Sigmoid colon (tissue), 7 donors: ENCODE data around the gene FBXO10. TPM values are rescaled to one million over a fixed set of nuclear protein-coding genes. Genes with fewer than 3 reads are reported as not detected.
"Not testable (repeated sequence)": the region's sequence is repeated elsewhere in the genome, so short reads cannot be mapped to it uniquely, and the experiment has no call there.

Experiments used
- DNase-seq: peaks from one replicate; pipeline ENCODE4 v3.0.0-alpha.2; 2019
- H3K27ac ChIP-seq, 4 donors: fragments of 200-600 bp; sonication (generic); one replicate each; pipeline ENCODE4 v1.5.1; 2016 to 2019; ENCODE audit warnings: mild to moderate bottlenecking in 1 of 4
- H3K27me3 ChIP-seq, 3 donors: fragments of 200-600 bp; sonication (generic); one replicate each; pipeline ENCODE4 v1.5.1; 2019; ENCODE audit warnings: mild to moderate bottlenecking in 1 of 3
- H3K36me3 ChIP-seq, 4 donors: fragments of 200-600 bp; sonication (generic); one replicate each; pipeline ENCODE4 v1.5.1; 2016 to 2019
- H3K4me1 ChIP-seq, 4 donors: fragments of 200-600 bp; sonication (generic); one replicate each; pipeline ENCODE4 v1.5.1; 2017 to 2019
- H3K4me3 ChIP-seq, 4 donors: fragments of 200-600 bp; sonication (generic); one replicate each; pipeline ENCODE4 v1.5.1; 2017 to 2019; ENCODE audit warnings: mild to moderate bottlenecking in 2 of 4, moderate library complexity in 1 of 4
- H3K9me3 ChIP-seq, 4 donors: fragments of 200-600 bp in 3 of 4; sonication (generic) in 3 of 4; one replicate each; pipeline versions ENCODE4 v1.5.1 to v1.6.1; 2013 to 2019
- CTCF ChIP-seq, 4 experiments: fragments of 450-650 bp in 3 of 4; fragments of 200-600 bp in 1 of 4; IDR thresholded peaks; one replicate each; pipeline ENCODE4 v1.5.1; 2016 to 2019; ENCODE audit warnings: antibody characterized with exemption in 4 of 4, mild to moderate bottlenecking in 3 of 4, moderate library complexity in 2 of 4
- EP300 ChIP-seq, 4 donors: sonication (generic); formaldehyde crosslinking; IDR thresholded peaks; one replicate each; pipeline ENCODE4 v1.6.1; 2017; ENCODE audit warnings: antibody characterized with exemption in 4 of 4
- POLR2A ChIP-seq, 2 donors: fragments of 450-650 bp; IDR thresholded peaks; one replicate each; pipeline ENCODE4 v1.6.1; 2016; ENCODE audit warnings: antibody characterized with exemption in 2 of 2, mild to moderate bottlenecking in 2 of 2, moderate library complexity in 2 of 2
- POLR2AphosphoS5 ChIP-seq, 4 donors: sonication (generic); formaldehyde crosslinking; IDR thresholded peaks; one replicate each; pipeline ENCODE4 v1.6.1; 2017; ENCODE audit warnings: antibody characterized with exemption in 4 of 4
- WGBS, 2 donors: extraction: QIAGEN DNeasy Blood & Tissue Kit; methylation state at CpG; one replicate each; pipeline ENCODE4 v1.1.7; 2013; 5-methylcytosine and 5-hydroxymethylcytosine counted together
- intact Hi-C: fragments of 100-400 bp; cut with DNase I; formaldehyde crosslinking; loops from one replicate; pipeline ENCODE4 v1.15.1; 2023
- polyA plus RNA-seq, 3 donors: library from polyadenylated mRNA; stranded (reverse); fragments of 200-250 nt; gene quantifications; one replicate each; pipeline ENCODE4 v1.2.3, GENCODE V29; 2013
- total RNA-seq, 4 donors: library from RNA; depleted of rRNA; stranded (reverse); fragments of >200 nt; gene quantifications; one replicate each; pipeline ENCODE4 v1.1.0, GENCODE V29; 2016
- donor health status: healthy with polysubstance abuse.
- donor health status: Bipolar disorder and iron deficiency.
- donor health status: healthy.

Gene FBXO10
- total and polyA plus RNA-seq, 7 donors, result 0.60 to 19.4 (median 14.8) TPM

GRCh38 chr9:37476930-37477329, 99.2 kb downstream of the FBXO10 start:
- H3K27me3 ChIP-seq, result no peaks in the 10 kb centered on the region
- no peak overlapping the region for H3K4me3 ChIP-seq
- H3K27ac ChIP-seq, result no peak overlapping the region
- WGBS, 2 donors, result 75 to 80% methylated on average over 11 of the region's 11 CpGs
- no peaks in the 10 kb centered on the region for H3K9me3 ChIP-seq
- H3K4me1 ChIP-seq, result peaks cover 0 to 9% (median 6%) of the 10 kb centered on the region in 4 donors
- intact Hi-C loops, result no loop called here
- no peak for DNase-seq
- H3K36me3 ChIP-seq, result no peaks in the 10 kb centered on the region
- TF ChIP-seq EP300 (IDR thresholded peaks at IDR 0.05), result no peak
- no peak for TF ChIP-seq POLR2A (IDR thresholded peaks at IDR 0.05)
- no peak for TF ChIP-seq CTCF (IDR thresholded peaks at IDR 0.05)
- no peak for TF ChIP-seq POLR2AphosphoS5 (IDR thresholded peaks at IDR 0.05)

- no peaks in the 10 kb centered on the region for H3K27me3 ChIP-seq
- intact Hi-C loops, result no loop called here
- no peak for TF ChIP-seq CTCF (IDR thresholded peaks at IDR 0.05)
- no peak for TF ChIP-seq POLR2AphosphoS5 (IDR thresholded peaks at IDR 0.05)
- no peak for TF ChIP-seq POLR2A (IDR thresholded peaks at IDR 0.05)
- TF ChIP-seq EP300 (IDR thresholded peaks at IDR 0.05), result no peak
- H3K4me3 ChIP-seq, result no peak overlapping the region
- DNase-seq, result no peak
- no peaks in the 10 kb centered on the region for H3K9me3 ChIP-seq
- H3K27ac ChIP-seq, result no peak overlapping the region
- H3K4me1 ChIP-seq, result peaks cover 0 to 12% (median 7%) of the 10 kb centered on the region in 4 donors
- no peaks in the 10 kb centered on the region for H3K36me3 ChIP-seq
- 80 to 95% methylated on average over 3 of the region's 3 CpGs for WGBS, 2 donors
Measured at GRCh38 chr9:37474438-37474837, 101.7 kb downstream of the FBXO10 start.

GRCh38 chr9:37473982-37474381, 102.2 kb downstream of the FBXO10 start:
- WGBS, 2 donors, result 66 to 81% methylated on average over 6 of the region's 6 CpGs
- not testable (repeated sequence) for H3K27me3 ChIP-seq

GRCh38 chr9:37471942-37472684, 104.1 kb downstream of the FBXO10 start:
- Histone ChIP-seq H3K4me1 (peaks cover 0 to 12% (median 7%) of the 10 kb centered on the region in 4 donors), H3K27ac (peak overlapping the region; percentile 65 to 91 (median 78)), H3K36me3 (no peaks in the 10 kb centered on the region), H3K4me3 (peak overlapping the region in 3 of 4 donors; percentile 27 to 41 (median 31)), H3K9me3 (no peaks in the 10 kb centered on the region), H3K27me3 (no peaks in the 10 kb centered on the region)
- no peak for DNase-seq
- TF ChIP-seq POLR2A (IDR thresholded peaks at IDR 0.05), result no peak
- TF ChIP-seq CTCF (IDR thresholded peaks at IDR 0.05), result no peak
- TF ChIP-seq POLR2AphosphoS5 (IDR thresholded peaks at IDR 0.05), result peak in 1 of 4 donors; percentile 39
- TF ChIP-seq EP300 (IDR thresholded peaks at IDR 0.05), result no peak
- 14 to 24% methylated on average over 7 of the region's 7 CpGs for whole genome bisulfite sequencing, 2 donors
- intact Hi-C loops, result no loop called here

More at GRCh38 chr9:37473982-37474381, 102.2 kb downstream of the FBXO10 start:
- H3K36me3 ChIP-seq, intact Hi-C loops, H3K9me3 ChIP-seq, H3K27ac ChIP-seq, DNase-seq, H3K4me3 ChIP-seq: not testable (repeated sequence)
- peaks cover 0 to 12% (median 7%) of the 10 kb centered on the region in 4 donors for H3K4me1 ChIP-seq

- WGBS, 2 donors, result 88 to 92% methylated on average over 6 of the region's 6 CpGs
- TF ChIP-seq CTCF (IDR thresholded peaks at IDR 0.05), result no peak
- no peak for TF ChIP-seq POLR2AphosphoS5 (IDR thresholded peaks at IDR 0.05)
- TF ChIP-seq POLR2A (IDR thresholded peaks at IDR 0.05), result no peak
- TF ChIP-seq EP300 (IDR thresholded peaks at IDR 0.05), result no peak
- no peak for DNase-seq
- Histone ChIP-seq H3K4me3 (no peak overlapping the region), H3K27ac (no peak overlapping the region), H3K27me3 (no peaks in the 10 kb centered on the region), H3K4me1 (peaks cover 0 to 27% (median 21%) of the 10 kb centered on the region in 4 donors), H3K36me3 (no peaks in the 10 kb centered on the region), H3K9me3 (no peaks in the 10 kb centered on the region)
- intact Hi-C loops, result loop anchor here (10.0 kb wide), 1 partner anchor 596 kb away; the partner anchor contains the start of gene SHB
Measured at GRCh38 chr9:37468620-37469019, 107.6 kb downstream of the FBXO10 start.

GRCh38 chr9:37467530-37467929, 108.7 kb downstream of the FBXO10 start:
- intact Hi-C loops, result loop anchor here (10.0 kb wide), 1 partner anchor 597 kb away; the partner anchor contains the start of gene SHB
- H3K27ac ChIP-seq, H3K36me3 ChIP-seq, H3K4me3 ChIP-seq, H3K9me3 ChIP-seq, H3K27me3 ChIP-seq, DNase-seq: not testable (repeated sequence)
- WGBS, 2 donors, result 49 to 81% methylated on average over 17 of the region's 17 CpGs
- H3K4me1 ChIP-seq, result peaks cover 0 to 35% (median 29%) of the 10 kb centered on the region in 4 donors
